Lung (tissue), 12 donors: ENCODE data around the gene PCBP3. TPM values are rescaled to one million over a fixed set of nuclear protein-coding genes. Genes with fewer than 3 reads are reported as not detected.

ENCODE experiments used
- ATAC-seq: fragments of 200-7000 bp; cut with Tn5 transposase; one replicate; pipeline ENCODE4 v1.9.1; 2020; ENCODE audit warnings: moderate number of reproducible peaks; ENCODE audit not compliant: insufficient read depth, low FRiP score
- DNase-seq, 3 donors: peaks; one replicate each; pipeline ENCODE4 v3.0.0-alpha.2; 2013 to 2017
- H3K27ac ChIP-seq, 2 donors: one replicate each; pipeline ENCODE4 v1.5.1; 2013; ENCODE audit warnings: mild to moderate bottlenecking in 2 of 2, moderate library complexity in 2 of 2, control low read depth in 1 of 2, inconsistent platforms in 1 of 2, low read depth in 1 of 2, low read length in 1 of 2
- H3K27me3 ChIP-seq, 3 donors: one replicate each; pipeline ENCODE4 v1.5.1; 2013; ENCODE audit warnings: low read length in 2 of 3; ENCODE audit not compliant: control insufficient read depth in 3 of 3, insufficient read depth in 3 of 3
- H3K36me3 ChIP-seq, 4 donors: one replicate each; pipeline ENCODE4 v1.5.1; 2013; ENCODE audit warnings: low read length in 4 of 4, mild to moderate bottlenecking in 1 of 4, moderate library complexity in 1 of 4; ENCODE audit not compliant: control insufficient read depth in 4 of 4, insufficient read depth in 4 of 4
- H3K4me1 ChIP-seq, 5 donors: one replicate each; pipeline ENCODE4 v1.5.1; 2013; ENCODE audit warnings: low read length in 5 of 5, mild to moderate bottlenecking in 2 of 5, moderate library complexity in 1 of 5; ENCODE audit not compliant: control insufficient read depth in 5 of 5, insufficient read depth in 5 of 5
- H3K4me3 ChIP-seq: one replicate; pipeline ENCODE4 v1.5.1; 2013; ENCODE audit warnings: mild to moderate bottlenecking, control low read depth, moderate library complexity
- H3K9ac ChIP-seq, 2 donors: one replicate each; pipeline ENCODE4 v1.5.1; 2013; ENCODE audit warnings: low read length in 2 of 2, control low read depth in 1 of 2; ENCODE audit not compliant: insufficient read depth in 1 of 2
- H3K9me3 ChIP-seq, 4 donors: one replicate each; pipeline ENCODE4 v1.5.1; 2013; ENCODE audit warnings: low read length in 3 of 4, mild to moderate bottlenecking in 1 of 4, moderate library complexity in 1 of 4; ENCODE audit not compliant: control insufficient read depth in 4 of 4, insufficient read depth in 3 of 4
- WGBS, 2 donors: extraction: QIAGEN DNeasy Blood & Tissue Kit; methylation state at CpG; one replicate each; pipeline ENCODE4 v1.1.7; 2013; 5-methylcytosine and 5-hydroxymethylcytosine counted together
- polyA plus RNA-seq, 2 donors: library from polyadenylated mRNA; stranded (reverse); fragments of 200-250 nt; gene quantifications; one replicate each; pipeline ENCODE4 v1.2.1, GENCODE V29; 2013
- total RNA-seq, 2 donors: library from RNA; depleted of rRNA in 1 of 2; stranded (reverse); fragments of >200 nt in 1 of 2; gene quantifications; one replicate each; pipeline ENCODE4 v1.2.1, GENCODE V29; 2014 to 2021
- TF ChIP-seq, protein P1 (sequence below): IDR thresholded peaks from 2 replicates; pipeline ENCODE4 v1.5.1; 2012; ENCODE audit warnings: mild to moderate bottlenecking; ENCODE audit errors: control extremely low read depth, extremely low read depth
- donor health status: control.
- donor health status: control.
- donor health status: Bipolar disorder and iron deficiency.
- donor health status: healthy.
- donor health status: DM: yes; HTN: yes; CAD: no.

PCBP3 gene
- total and polyA plus RNA-seq, 4 donors, result 1.6 to 8.2 (median 3.1) TPM

DNA sequence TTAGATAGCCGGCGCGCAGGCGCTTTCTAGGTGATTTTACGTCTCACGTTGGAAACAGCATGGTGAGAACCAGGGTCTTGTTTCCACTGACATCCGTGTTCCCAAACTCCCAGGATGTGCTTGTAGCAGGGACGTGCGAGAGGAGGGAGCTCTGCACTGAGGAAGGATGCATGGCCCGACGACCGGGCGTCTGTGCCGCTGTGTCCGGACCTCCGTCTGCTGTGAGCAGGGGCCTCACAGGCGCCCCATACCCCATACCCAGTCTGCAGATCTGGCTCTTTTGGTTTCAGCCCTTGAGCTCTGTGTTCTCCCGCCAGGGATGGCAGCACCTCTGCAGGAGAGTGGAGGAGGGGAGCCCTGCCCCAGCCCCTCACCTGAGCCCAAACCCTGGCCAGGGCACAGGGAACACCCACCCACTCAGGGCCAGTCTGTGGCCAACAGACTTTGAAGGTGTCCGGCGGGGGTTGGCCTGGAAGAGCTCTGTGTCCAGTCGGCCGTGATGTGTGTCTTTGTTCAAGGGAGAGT lies 270.9 kb downstream of the PCBP3 start:
- Histone ChIP-seq H3K4me1 (peaks cover 0 to 14% (median 0%) of the 10 kb centered on the region in 5 donors), H3K36me3 (no peaks in the 10 kb centered on the region), H3K27me3 (no peaks in the 10 kb centered on the region), H3K4me3 (no peak overlapping the region), H3K9ac (no peak overlapping the region), H3K9me3 (no peaks in the 10 kb centered on the region), H3K27ac (no peak overlapping the region)
- WGBS, 2 donors, result 85 to 92% methylated on average over 22 of the region's 22 CpGs
- TF ChIP-seq, protein P1, sequence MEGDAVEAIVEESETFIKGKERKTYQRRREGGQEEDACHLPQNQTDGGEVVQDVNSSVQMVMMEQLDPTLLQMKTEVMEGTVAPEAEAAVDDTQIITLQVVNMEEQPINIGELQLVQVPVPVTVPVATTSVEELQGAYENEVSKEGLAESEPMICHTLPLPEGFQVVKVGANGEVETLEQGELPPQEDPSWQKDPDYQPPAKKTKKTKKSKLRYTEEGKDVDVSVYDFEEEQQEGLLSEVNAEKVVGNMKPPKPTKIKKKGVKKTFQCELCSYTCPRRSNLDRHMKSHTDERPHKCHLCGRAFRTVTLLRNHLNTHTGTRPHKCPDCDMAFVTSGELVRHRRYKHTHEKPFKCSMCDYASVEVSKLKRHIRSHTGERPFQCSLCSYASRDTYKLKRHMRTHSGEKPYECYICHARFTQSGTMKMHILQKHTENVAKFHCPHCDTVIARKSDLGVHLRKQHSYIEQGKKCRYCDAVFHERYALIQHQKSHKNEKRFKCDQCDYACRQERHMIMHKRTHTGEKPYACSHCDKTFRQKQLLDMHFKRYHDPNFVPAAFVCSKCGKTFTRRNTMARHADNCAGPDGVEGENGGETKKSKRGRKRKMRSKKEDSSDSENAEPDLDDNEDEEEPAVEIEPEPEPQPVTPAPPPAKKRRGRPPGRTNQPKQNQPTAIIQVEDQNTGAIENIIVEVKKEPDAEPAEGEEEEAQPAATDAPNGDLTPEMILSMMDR, result no peak
- DNase-seq, result no peak
- ATAC-seq, result no peak

DNA sequence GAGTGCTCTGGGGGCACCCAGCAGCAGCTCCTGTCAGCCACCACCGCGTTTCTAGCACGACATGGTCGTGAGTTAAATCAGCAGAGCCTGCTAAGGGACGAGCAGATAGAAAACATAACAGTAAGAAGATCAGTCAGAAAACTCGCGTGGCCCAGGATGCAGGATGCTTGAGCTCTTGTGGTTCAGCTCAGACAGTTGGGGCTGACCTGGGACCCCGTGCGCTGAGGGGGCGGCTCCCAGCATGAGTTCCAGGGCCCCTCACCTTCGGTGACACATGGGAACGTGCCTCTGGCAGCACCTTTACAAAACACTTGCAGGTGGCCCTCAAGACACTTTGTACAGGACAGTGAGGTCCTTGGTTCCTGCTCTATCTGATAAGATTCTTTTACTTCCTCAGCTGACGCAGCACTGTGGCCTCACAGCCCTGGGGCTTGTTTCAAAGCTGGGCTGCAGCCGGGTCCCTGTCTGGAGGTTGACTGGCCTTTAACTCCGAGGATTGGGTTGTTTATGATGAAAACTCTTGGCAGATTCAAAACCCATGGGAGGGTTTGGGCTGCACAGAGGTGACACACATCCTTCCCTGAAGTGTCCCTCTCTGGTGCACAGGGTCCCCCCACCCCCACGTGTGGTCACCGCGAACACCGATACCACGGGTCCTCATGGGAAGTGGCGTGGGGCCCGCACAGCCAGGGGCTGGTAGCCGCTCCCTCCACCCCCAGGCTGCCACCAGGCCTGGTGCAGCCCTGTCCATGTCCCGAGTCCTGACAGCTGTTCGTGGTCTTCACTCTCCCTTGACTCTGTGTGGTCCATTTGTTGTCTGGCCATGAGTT lies 272.7 kb downstream of the PCBP3 start:
- Histone ChIP-seq H3K4me1 (peaks cover 0 to 14% (median 0%) of the 10 kb centered on the region in 5 donors), H3K9ac (no peak overlapping the region), H3K36me3 (no peaks in the 10 kb centered on the region), H3K9me3 (no peaks in the 10 kb centered on the region), H3K27ac (no peak overlapping the region), H3K4me3 (no peak overlapping the region), H3K27me3 (no peaks in the 10 kb centered on the region)
- DNase-seq (no peak), ATAC-seq (no peak)
- 56 to 63% methylated on average over 25 of the region's 25 CpGs for WGBS, 2 donors
- TF ChIP-seq, protein P1, result no peak

DNA sequence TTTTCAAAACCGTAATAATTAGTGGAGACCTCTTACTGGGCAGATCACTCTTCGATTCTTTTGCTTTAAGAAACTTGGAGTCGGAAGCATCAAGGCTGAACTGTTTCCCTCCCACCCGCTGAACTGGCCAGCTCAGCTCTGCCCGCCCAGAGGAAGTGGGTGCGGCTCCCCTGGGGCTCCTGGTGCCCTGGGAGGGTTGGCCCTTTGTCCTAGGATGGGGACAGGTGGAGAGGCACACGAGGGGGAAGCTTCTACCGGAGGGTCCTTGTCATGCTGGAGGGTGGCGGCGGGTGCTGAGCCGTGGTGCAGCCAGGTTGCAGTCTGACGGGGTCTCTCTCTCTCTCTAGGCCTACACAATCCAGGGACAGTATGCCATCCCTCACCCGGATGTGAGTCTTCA lies 273.7 kb downstream of the PCBP3 start:
- H3K36me3 ChIP-seq, result no peaks in the 10 kb centered on the region
- TF ChIP-seq, protein P1, result no peak
- 68 to 84% methylated on average over 13 of the region's 13 CpGs for WGBS, 2 donors
- no peak overlapping the region for H3K9ac ChIP-seq
- no peak overlapping the region for H3K4me3 ChIP-seq
- DNase-seq (no peak), ATAC-seq (no peak)
- no peaks in the 10 kb centered on the region for H3K9me3 ChIP-seq
- H3K27ac ChIP-seq, result no peak overlapping the region
- H3K4me1 ChIP-seq, result peaks cover 0 to 14% (median 0%) of the 10 kb centered on the region in 5 donors
- H3K27me3 ChIP-seq, result no peaks in the 10 kb centered on the region
